ENCODE results near the gene SLC1A2. TPM values are rescaled to one million over a fixed set of nuclear protein-coding genes. Genes with fewer than 3 reads are reported as not detected.

SLC1A2 gene
- total RNA-seq, 2 experiments from 2014 or later = not detected

DNA sequence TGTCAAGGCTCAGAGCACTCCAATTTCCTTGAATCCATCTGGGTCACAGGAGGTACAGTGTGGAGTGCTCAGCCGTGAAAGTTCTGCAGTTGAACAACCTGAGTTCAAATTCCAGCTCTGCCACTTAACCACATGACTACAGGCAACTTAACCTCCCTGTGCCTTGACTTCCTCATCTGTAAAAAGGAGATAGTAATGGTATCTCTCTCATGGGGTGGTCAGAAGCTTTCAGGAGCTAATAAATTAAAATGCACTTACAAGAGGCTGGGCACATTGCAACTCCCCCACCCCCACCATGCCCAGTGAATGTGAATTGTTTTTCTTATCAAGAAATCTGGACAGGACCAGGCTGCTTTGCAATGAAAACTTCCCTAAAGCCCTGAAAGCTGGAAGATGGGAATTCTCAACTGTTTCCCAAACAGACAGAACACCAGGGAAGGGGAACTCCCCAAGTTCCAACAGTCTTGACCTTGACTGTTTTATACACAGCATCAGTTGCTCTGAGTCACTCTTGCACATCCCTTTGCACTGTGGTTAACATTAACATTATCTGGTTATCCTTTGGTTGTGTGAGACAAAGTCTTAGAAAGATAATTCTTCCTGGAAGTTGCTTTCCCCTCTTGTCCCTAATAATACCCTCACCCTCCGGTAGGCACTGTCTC, 137.0 kb downstream of the SLC1A2 start:
- Mint-ChIP-seq H3K36me3 (ENCODE audit: low read depth) (peaks cover 3% of the 10 kb centered on the region), H3K4me1 (ENCODE audit: low read depth) (peaks cover 13% of the 10 kb centered on the region), H3K27me3 (no peaks in the 10 kb centered on the region), H3K27ac (peak overlapping the region; percentile 14), H3K4me3 (no peak overlapping the region), H3K9me3 (no peaks in the 10 kb centered on the region)
- POLR2A ChIA-PET = interaction anchor here (0.7 to 1.5 kb wide), 2 partner anchors 8 to 16 kb away, joined by 3 to 4 read pairs; no protein-coding TSS in a partner anchor
- TF ChIP-seq, protein P1, sequence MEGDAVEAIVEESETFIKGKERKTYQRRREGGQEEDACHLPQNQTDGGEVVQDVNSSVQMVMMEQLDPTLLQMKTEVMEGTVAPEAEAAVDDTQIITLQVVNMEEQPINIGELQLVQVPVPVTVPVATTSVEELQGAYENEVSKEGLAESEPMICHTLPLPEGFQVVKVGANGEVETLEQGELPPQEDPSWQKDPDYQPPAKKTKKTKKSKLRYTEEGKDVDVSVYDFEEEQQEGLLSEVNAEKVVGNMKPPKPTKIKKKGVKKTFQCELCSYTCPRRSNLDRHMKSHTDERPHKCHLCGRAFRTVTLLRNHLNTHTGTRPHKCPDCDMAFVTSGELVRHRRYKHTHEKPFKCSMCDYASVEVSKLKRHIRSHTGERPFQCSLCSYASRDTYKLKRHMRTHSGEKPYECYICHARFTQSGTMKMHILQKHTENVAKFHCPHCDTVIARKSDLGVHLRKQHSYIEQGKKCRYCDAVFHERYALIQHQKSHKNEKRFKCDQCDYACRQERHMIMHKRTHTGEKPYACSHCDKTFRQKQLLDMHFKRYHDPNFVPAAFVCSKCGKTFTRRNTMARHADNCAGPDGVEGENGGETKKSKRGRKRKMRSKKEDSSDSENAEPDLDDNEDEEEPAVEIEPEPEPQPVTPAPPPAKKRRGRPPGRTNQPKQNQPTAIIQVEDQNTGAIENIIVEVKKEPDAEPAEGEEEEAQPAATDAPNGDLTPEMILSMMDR (IDR thresholded peaks at IDR 0.05) = no peak
- peak; percentile 91 for ATAC-seq
- DNase-seq = peak; percentile 14
- intact Hi-C loops (cut with micrococcal nuclease) = no loop called here
- CTCF ChIA-PET = interaction anchor here (1.4 to 2.0 kb wide), 3 partner anchors 23 to 110 kb away, joined by 4 to 6 read pairs (median 6); no protein-coding TSS in a partner anchor

DNA sequence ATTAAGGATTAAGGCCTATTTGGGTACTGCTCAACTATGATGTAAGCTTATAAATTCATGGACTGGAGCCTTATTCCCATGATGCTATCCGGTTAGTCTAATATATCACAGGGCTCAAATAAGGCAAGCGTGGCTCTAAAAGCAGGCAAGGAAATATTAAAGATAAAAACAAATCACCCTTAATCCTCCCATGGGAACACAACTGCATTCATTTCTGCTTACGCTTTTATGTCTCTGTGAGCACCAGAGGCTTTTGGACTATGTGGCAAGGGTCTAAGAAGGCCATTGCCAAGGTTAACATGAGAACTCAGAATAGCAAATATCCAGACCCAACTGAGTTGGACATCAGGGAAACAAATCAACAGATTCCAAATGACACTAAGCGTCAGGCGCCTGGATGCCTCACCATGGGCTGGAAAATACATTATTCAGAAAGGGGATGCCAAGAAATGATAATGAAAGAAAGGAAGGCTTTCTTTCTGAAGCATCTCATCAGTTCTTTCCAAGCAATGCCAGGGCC, 138.1 kb downstream of the SLC1A2 start:
- H3K27ac Mint-ChIP-seq = no peak overlapping the region
- H3K4me3 Mint-ChIP-seq = no peak overlapping the region
- DNase-seq (no peak), ATAC-seq (no peak)
- H3K36me3 Mint-ChIP-seq (ENCODE audit: low read depth) = no peaks in the 10 kb centered on the region
- POLR2A ChIA-PET = interaction anchor here (1.5 kb wide), 1 partner anchor 9 kb away, joined by 4 read pairs; no protein-coding TSS in a partner anchor
- H3K4me1 Mint-ChIP-seq (ENCODE audit: low read depth) = peaks cover 17% of the 10 kb centered on the region
- no peaks in the 10 kb centered on the region for H3K9me3 Mint-ChIP-seq
- no peaks in the 10 kb centered on the region for H3K27me3 Mint-ChIP-seq
- intact Hi-C loops (cut with micrococcal nuclease) = no loop called here
- TF ChIP-seq, protein P1 (IDR thresholded peaks at IDR 0.05) = no peak
- CTCF ChIA-PET = interaction anchor here (1.4 to 2.0 kb wide), 2 partner anchors 24 to 111 kb away, joined by 6 read pairs; no protein-coding TSS in a partner anchor

DNA sequence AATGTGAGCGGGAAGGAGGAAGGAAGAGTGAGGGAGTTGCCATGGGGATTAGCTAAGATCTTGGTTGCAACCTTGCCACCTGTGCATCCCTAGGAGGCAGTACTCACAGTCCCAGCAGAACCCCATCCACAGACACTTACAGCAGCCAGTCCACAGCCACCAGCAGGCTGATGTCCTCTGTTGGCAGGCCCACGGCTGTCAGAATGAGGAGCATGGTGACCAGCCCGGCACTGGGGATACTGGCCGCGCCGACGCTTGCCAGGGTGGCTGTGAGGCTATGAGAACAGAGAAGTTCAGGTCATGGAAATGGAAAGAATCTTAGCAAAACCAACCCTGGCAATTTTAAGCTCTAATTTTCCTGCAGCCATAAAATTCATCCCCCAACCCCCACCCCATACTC, 138.6 kb downstream of the SLC1A2 start:
- ATAC-seq (no peak), DNase-seq (no peak)
- ChIA-PET CTCF (interaction anchor here (2.0 kb wide), 1 partner anchor 111 kb away, joined by 6 read pairs; no protein-coding TSS in a partner anchor), POLR2A (interaction anchor here (0.9 kb wide), 1 partner anchor 277 kb away, joined by 3 read pairs; no protein-coding TSS in a partner anchor)
- H3K27ac Mint-ChIP-seq = no peak overlapping the region
- H3K36me3 Mint-ChIP-seq (ENCODE audit: low read depth) = no peaks in the 10 kb centered on the region
- H3K27me3 Mint-ChIP-seq = no peaks in the 10 kb centered on the region
- no peaks in the 10 kb centered on the region for H3K9me3 Mint-ChIP-seq
- H3K4me1 Mint-ChIP-seq (ENCODE audit: low read depth) = peaks cover 22% of the 10 kb centered on the region
- TF ChIP-seq, protein P1 (IDR thresholded peaks at IDR 0.05) = no peak
- no peak overlapping the region for H3K4me3 Mint-ChIP-seq
- intact Hi-C loops (cut with micrococcal nuclease) = no loop called here

DNA sequence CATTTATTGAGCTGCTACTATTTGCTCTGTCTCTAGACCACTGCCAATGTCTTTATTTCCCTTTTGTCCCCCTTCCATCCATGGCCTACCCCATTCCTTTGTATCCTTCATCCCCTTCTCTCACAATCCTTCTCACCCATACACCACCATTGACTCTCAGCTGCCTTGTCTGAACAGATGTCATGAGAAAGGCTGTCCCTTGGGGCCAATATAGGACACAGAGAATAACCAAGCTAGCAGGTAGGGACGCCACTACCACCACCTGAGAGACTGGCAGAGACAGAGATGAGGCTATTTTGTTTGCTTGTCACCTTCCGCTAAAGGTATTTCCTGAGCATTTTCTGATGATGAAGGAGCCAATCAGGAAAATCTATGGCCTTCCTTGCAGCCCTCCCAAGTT, 141.5 kb downstream of the SLC1A2 start:
- no peaks in the 10 kb centered on the region for H3K27me3 Mint-ChIP-seq
- no peak overlapping the region for H3K4me3 Mint-ChIP-seq
- ChIA-PET POLR2A (no interaction called here), CTCF (interaction anchor here (1.6 kb wide), 1 partner anchor 114 kb away, joined by 7 read pairs; no protein-coding TSS in a partner anchor)
- no peaks in the 10 kb centered on the region for H3K9me3 Mint-ChIP-seq
- DNase-seq (no peak), ATAC-seq (no peak)
- no peak overlapping the region for H3K27ac Mint-ChIP-seq
- H3K4me1 Mint-ChIP-seq (ENCODE audit: low read depth) = peaks cover 48% of the 10 kb centered on the region
- H3K36me3 Mint-ChIP-seq (ENCODE audit: low read depth) = peaks cover 3% of the 10 kb centered on the region
- TF ChIP-seq, protein P1 (IDR thresholded peaks at IDR 0.05) = no peak
- intact Hi-C loops (cut with micrococcal nuclease) = no loop called here
